GM12892 (cell line): ENCODE results near the gene PDE4B.
"Not testable (repeated sequence)": the region's sequence is repeated elsewhere in the genome, so short reads cannot be mapped to it uniquely, and the experiment has no call there.

Source experiments
- DNase-seq: peaks from one replicate; pipeline ENCODE4 v3.0.0; 2011; ENCODE audit not compliant: insufficient read length
- FAIRE-seq: peaks from 2 replicates; lab custom pipeline; 2011; peaks lifted over from hg19 to GRCh38; lab: Jason Lieb, UNC
- POLR2A ChIP-seq: IDR thresholded peaks from 2 replicates; pipeline ENCODE4 v1.6.1; 2011; ENCODE audit warnings: low read depth, low read length, control low read depth
- POLR2AphosphoS5 ChIP-seq: IDR thresholded peaks from 2 replicates; pipeline ENCODE4 v1.6.1; 2011; ENCODE audit warnings: low read depth, low read length, control low read depth
- TAF1 ChIP-seq: IDR thresholded peaks from 2 replicates; pipeline ENCODE4 v1.6.1; 2011; ENCODE audit warnings: low read depth, mild to moderate bottlenecking, control low read depth, low read length, borderline replicate concordance

Gene PDE4B

DNA sequence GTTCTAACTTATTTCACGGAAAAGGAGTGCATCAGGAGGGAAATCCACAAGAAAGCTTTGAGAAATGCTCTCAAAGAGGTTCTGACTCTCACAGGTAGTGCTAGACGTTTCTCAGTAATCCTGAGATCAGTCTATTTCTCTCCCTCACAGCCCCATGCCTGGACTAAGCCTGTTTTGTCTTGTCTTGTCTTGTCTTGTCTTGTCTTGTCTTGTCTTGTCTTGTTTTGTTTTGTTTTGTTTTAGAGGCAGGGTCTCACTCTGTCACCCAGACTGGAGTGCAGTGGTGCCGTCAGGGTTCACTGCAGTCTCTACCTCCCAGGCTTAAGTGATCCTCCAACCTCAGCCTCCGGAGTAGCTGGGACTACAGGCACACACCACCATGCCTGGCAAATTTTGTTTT, 608.0 kb downstream of the PDE4B start:
- DNase-seq: no peak
- TF ChIP-seq POLR2A: no peak
- no peak for TF ChIP-seq POLR2AphosphoS5
- TF ChIP-seq TAF1: no peak
- peak; percentile 82 for FAIRE-seq

DNA sequence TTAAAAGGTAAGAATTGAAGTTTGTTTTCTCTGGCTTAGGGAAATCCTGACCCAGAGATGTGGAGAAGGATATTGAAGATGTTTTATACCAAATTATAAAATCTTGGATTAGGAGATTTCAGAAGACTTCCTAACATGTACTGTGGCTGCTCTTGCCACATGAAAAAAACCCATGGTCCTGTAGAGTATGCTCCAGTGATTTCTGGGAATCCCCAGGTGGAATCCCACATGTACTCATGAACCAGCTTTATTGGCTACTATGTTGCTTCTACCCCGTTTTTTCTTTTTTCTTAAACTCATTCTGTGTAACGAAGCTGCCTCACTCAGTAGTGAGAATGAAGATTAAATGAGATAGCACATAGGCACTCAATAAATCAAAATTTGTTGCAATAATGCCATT, 608.5 kb downstream of the PDE4B start:
- DNase-seq: no peak
- no peak for TF ChIP-seq POLR2AphosphoS5
- no peak for TF ChIP-seq POLR2A
- TF ChIP-seq TAF1: no peak
- FAIRE-seq: peak; percentile 36

DNA sequence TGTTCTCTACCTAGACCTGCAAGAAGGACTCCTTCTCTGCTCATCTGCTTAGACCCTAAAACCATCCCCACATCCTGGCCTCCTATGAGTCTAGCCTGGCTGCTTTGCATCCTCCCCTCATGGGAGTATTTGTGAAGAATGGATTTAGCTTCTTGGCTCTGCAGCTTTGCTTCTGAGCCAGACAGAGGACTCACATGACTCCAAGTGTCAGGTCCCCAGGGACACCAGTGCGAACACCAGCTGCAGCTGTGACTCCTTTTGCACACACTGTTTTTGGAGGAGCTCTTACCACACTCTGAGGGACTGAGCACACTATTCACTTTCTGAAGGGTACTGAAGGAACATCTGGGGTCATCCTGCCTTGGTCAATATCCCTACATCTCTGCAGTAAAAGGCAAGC, 609.5 kb downstream of the PDE4B start:
- peak; percentile 98 for FAIRE-seq
- no peak for DNase-seq

DNA sequence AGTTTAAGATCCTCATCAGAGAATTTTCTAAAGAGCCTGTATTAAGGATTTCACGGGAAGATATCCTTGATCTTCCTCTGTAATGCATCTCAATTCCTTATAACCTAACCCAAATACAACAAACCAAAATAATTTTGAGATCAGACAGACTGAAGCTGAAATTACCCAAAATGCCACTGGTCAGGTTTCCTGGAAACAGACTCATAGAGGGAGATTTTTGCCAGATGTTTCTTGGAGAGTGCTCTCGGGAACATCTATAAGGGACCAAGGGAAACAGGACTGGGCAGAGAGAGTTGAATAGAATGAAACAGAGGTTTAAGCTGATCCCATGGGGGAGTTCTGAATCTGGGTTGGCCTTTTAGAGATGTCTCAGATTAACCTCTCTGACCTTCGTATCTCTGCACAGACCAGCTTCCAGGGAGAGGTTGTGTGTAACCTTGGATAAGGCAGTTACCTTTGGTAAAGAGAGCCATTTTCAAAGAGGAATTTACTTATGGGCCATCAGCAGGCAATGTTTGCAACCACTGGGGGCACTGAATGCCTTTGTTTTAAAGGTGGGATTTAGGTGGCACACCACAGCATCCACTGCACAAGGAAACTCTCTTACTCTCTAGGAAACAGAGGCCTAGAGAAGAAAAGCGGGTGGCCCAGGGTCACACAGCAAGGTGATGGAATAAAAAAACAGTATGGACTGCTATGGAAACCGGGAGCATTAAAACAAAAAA, 610.5 kb downstream of the PDE4B start:
- no peak for TF ChIP-seq POLR2A
- TF ChIP-seq TAF1: no peak
- TF ChIP-seq POLR2AphosphoS5: no peak
- DNase-seq (no peak), FAIRE-seq (peak; percentile 67)

More for the DNA sequence above, 609.5 kb downstream of the PDE4B start:
- no peak for TF ChIP-seq TAF1
- peak; percentile 68; the same call in 1 of the 2 replicates for TF ChIP-seq POLR2AphosphoS5
- peak; percentile 49; the same call in 1 of the 2 replicates for TF ChIP-seq POLR2A

DNA sequence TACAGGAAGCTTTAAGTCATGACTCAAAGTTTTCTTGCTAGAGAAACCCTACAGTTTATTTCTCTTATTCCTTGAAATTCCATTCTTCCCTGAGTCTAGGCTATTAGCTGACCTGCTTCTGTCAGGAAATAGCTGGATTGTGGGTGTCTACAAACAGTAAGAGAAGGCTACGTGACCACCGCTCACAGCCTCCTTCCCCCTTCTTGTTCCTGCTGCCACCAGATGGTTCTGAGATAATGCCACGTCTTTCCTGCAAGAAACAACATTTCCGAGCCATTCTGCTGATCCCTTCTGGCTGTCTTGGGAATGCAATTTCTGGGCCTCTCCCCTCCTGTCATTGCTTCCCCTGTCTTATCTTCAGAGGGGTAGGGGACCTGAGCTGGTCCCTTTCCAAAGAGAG, 612.4 kb downstream of the PDE4B start:
- FAIRE-seq (no peak), DNase-seq (no peak)
- TF ChIP-seq POLR2A (no peak), TAF1 (no peak), POLR2AphosphoS5 (no peak)

DNA sequence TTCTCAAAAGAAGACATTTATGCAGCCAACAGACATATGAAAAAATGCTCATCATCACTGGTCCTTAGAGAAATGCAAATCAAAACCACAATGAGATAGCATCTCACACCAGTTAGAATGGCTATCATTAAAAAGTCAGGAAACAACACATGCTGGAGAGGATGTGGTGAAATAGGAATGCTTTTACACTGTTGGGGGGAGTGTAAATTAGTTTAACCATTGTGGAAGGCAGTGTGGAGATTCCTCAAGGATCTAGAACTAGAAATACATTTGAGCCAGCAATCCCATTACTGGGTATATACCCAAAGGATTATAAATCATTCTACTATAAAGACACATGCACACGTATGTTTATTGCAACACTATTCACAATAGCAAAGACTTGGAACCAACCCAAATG, 618.8 kb downstream of the PDE4B start:
- not testable (repeated sequence) for DNase-seq, FAIRE-seq

DNA sequence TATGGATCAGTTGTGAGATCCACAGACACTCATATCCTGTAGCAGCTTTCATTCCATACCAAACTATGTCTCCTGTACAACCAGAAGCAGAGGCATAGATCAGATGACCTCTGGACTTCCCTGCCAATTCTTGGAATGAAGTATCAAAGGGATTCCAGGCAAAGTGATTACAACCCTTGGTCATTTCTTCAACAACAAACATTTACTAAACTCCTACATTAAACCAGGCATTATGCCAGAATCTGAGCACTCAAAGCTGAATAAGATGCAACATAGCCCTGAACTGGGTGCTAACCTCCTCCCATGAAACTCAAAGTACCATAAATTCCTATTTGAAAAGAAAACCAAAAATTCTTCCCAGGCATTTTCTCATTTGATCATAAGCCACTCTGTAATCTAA, 620.0 kb downstream of the PDE4B start:
- no peak for FAIRE-seq
- DNase-seq: no peak
- TF ChIP-seq POLR2A: no peak
- no peak for TF ChIP-seq POLR2AphosphoS5
- TF ChIP-seq TAF1: no peak

DNA sequence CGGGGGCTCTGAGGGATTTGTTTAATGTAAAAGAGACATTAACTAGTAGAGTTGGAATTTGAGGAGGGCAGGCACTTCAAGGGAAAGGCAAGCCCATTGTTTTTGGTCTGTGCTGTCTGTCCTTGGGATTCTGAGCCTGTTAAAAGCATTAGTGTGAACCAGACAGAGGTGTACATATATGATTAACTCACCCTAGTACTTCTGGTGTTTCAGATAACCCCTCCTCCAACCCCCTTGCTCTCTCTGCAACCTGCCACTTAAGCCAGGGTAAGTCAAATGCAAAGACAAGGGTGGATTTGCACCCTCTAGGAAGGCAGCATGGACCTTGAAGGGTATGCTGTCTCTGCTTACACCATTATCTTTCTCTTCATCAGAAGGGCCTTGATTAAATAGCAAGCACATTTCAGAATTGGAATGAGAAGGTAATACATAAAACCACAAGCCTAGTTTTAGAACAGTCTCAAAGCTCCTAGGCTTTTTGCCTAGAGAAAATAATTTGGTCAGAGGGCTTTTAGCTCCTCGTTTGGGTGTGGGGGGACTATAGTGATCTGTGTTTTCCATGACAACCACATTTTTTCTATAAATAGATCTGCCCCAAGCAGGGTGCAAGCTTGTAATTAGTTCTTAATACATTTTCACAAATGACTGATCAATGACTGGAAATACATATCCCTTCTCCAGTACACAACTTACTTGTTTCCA, 620.6 kb downstream of the PDE4B start:
- TF ChIP-seq TAF1: no peak
- no peak for TF ChIP-seq POLR2AphosphoS5
- TF ChIP-seq POLR2A: no peak
- DNase-seq: no peak
- peak; percentile 70 for FAIRE-seq

DNA sequence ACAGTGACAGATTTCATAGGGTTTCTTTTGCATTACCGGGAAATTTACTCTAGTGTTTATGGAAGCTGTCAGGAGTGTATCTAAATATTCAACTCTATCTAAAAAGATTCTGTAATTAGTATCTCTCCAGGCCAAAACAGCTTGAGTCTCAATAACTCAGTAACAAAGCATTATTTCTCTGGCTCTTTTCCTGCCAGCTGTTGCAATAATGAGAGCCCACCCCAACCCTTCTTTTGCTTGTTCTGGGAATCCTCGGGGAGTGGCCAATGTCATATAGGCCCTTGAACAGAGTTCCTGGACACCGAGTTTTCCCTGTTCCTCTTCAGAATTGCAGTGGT, 621.1 kb downstream of the PDE4B start:
- FAIRE-seq: no peak
- TF ChIP-seq TAF1 (no peak), POLR2A (no peak), POLR2AphosphoS5 (no peak)

DNA sequence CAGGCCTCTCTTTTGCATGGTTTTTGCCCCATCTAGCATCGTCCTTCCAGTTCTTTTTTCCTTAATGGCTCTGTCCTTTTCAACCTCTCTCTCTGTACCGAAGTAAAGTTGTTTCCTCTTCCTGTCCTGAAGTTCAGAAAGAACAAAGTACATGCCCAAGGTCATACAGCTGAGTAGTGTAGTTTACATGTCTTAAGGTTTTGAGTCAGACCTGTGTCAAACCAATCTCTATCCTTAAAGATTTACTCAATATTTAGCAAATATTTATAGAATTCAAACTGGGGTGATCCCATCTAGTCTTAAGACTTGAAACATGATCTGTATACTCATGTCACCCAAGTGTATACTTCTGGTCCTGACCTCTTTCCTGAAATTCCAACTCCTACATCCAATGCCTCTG, 622.6 kb downstream of the PDE4B start:
- no peak for FAIRE-seq
- DNase-seq: no peak
- TF ChIP-seq TAF1: no peak
- no peak for TF ChIP-seq POLR2AphosphoS5
- TF ChIP-seq POLR2A: no peak

More for the DNA sequence above, 621.1 kb downstream of the PDE4B start:
- DNase-seq: no peak

DNA sequence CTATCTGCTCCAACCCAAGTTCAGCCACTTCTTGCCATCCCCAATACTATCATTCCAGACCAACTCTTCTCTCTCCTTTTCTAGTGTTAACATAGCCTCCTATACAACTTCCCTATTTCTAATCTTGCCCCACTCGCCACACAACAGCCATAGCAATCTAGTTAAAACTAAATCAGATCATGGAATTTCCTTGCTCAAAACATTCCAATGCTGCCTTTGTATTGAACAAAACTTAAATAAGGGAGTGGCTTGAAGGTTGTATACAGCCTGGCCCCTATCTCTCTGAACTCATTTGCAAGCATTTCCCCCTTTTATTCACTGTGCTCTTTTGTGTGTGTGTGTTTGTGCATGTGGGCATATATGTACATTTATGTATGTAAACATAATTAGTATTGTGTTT, 623.2 kb downstream of the PDE4B start:
- no peak for TF ChIP-seq POLR2A
- TF ChIP-seq TAF1: no peak
- TF ChIP-seq POLR2AphosphoS5: no peak
- DNase-seq (no peak), FAIRE-seq (no peak)

DNA sequence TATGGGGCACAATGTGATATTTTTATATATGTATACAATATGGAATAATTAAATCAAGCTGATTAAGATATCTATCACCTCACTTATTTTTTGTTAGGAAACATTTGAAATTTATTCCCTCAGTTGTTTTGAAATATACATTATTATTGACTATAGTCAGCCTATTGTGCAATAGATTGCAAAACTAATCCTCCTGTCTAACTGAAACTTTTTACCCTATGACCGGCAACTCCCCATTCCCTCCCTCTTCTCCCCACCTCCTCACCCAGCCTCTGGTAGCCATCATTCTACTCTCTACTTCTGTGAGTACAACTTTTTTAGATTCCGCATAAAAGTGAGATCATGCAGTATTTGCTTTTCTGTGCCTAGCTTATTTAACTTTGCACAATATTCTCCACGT, 623.6 kb downstream of the PDE4B start:
- DNase-seq (no peak), FAIRE-seq (no peak)
- no peak for TF ChIP-seq TAF1
- TF ChIP-seq POLR2A: no peak
- TF ChIP-seq POLR2AphosphoS5: no peak
